GM12878 (cell line): ENCODE measurements around the gene CARD9. TPM values are rescaled to one million over a fixed set of nuclear protein-coding genes. Genes with fewer than 3 reads are reported as not detected.

ENCODE experiments used
- RAD21 ChIP-seq: IDR thresholded peaks from 2 replicates; pipeline ENCODE4 v1.6.1; 2011; ENCODE audit warnings: mild to moderate bottlenecking, low read depth, low read length, moderate library complexity; ENCODE audit not compliant: insufficient read depth
- ZNF274 ChIP-seq: IDR thresholded peaks from one replicate; pipeline ENCODE4 v1.8.0; 2011; ENCODE audit not compliant: insufficient read length, insufficient read depth
- polyA plus RNA-seq, 11 experiments: library from polyadenylated mRNA; depleted of rRNA in 4 of 11; unstranded in 6 of 11; stranded (reverse) in 5 of 11; fragments of >200 nt; fragmentation: Nextera tagmentation in 4 of 11; fragmentation: Illumina TruSeq in 1 of 11; extraction: Ambion mirVana in 4 of 11; extraction: Trizol in 1 of 11; gene quantifications; 1 replicate in 1 of 11; 2 replicates in 10 of 11; pipeline versions ENCODE4 v1.2.1 to v1.2.3, GENCODE V29; 2011 to 2016; ENCODE audit warnings: inconsistent platforms in 2 of 11, missing spikeins in 2 of 11, low read depth in 1 of 11
- total RNA-seq, 4 experiments: library from RNA; depleted of rRNA in 3 of 4; stranded (reverse); fragments of >200 nt in 3 of 4; fragmentation: Illumina TruSeq in 1 of 4; extraction: Trizol in 1 of 4; gene quantifications; 2 replicates each; pipeline versions ENCODE4 v1.2.1 to v1.2.3, GENCODE V29; 2013 to 2021
- TF ChIP-seq, protein P1 (sequence below): fragments of 450-650 bp; IDR thresholded peaks from 2 replicates; pipeline ENCODE4 v1.6.1; 2017; ENCODE audit warnings: low read depth, mild to moderate bottlenecking, moderate library complexity
- TF ChIP-seq, protein P2 (sequence below): fragments of 150-350 bp; IDR thresholded peaks from 2 replicates; pipeline ENCODE4 v1.6.1; 2016; ENCODE audit warnings: low read depth, low read length
- TF ChIP-seq, protein P3 (sequence below): IDR thresholded peaks from 2 replicates; pipeline ENCODE4 v1.6.1; 2012; ENCODE audit warnings: low read depth, low read length, improper control_type of control experiment

Gene CARD9
- total and polyA plus RNA-seq, 10 of the 15 experiments (the other 5 are each of a cell fraction or from before 2014, with no cell fraction given): 0.11 to 4.9 (median 1.8) TPM; not detected in 1

DNA sequence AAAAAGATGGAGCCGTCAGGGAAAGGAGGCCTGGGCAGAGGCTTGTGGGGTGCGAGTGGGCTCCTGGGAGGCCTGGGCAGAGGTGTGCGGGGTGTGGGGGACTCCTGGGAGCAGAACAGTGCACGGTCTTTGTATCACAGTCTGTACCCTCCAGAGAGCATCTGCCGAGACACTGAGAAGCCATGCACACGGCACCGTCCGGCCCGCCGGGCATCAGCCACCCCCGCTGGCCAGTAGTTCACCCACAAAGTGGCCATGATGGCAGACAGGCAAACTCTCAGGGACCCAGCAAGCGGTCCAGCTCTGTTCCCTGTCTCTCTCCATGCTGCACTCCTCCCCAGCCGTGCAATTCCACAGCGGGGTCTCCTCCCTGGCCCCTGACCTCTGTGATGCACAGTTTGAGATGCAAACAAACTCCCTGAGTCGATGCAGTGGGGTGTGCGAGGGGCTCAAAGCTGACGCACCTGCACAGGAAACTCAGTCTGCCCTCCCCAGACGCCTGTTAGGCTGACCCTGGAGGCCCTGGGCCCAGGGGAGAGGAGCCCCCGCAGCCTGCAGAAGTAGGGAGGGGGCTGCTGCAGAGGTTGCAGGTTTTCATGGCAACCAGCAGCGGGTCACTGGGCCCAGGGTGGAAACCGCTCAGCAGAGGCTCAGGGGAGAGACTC, 55.2 kb downstream of the CARD9 start (continued):
- TF ChIP-seq, protein P1, sequence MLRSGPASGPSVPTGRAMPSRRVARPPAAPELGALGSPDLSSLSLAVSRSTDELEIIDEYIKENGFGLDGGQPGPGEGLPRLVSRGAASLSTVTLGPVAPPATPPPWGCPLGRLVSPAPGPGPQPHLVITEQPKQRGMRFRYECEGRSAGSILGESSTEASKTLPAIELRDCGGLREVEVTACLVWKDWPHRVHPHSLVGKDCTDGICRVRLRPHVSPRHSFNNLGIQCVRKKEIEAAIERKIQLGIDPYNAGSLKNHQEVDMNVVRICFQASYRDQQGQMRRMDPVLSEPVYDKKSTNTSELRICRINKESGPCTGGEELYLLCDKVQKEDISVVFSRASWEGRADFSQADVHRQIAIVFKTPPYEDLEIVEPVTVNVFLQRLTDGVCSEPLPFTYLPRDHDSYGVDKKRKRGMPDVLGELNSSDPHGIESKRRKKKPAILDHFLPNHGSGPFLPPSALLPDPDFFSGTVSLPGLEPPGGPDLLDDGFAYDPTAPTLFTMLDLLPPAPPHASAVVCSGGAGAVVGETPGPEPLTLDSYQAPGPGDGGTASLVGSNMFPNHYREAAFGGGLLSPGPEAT: no peak
- TF ChIP-seq, protein P2, sequence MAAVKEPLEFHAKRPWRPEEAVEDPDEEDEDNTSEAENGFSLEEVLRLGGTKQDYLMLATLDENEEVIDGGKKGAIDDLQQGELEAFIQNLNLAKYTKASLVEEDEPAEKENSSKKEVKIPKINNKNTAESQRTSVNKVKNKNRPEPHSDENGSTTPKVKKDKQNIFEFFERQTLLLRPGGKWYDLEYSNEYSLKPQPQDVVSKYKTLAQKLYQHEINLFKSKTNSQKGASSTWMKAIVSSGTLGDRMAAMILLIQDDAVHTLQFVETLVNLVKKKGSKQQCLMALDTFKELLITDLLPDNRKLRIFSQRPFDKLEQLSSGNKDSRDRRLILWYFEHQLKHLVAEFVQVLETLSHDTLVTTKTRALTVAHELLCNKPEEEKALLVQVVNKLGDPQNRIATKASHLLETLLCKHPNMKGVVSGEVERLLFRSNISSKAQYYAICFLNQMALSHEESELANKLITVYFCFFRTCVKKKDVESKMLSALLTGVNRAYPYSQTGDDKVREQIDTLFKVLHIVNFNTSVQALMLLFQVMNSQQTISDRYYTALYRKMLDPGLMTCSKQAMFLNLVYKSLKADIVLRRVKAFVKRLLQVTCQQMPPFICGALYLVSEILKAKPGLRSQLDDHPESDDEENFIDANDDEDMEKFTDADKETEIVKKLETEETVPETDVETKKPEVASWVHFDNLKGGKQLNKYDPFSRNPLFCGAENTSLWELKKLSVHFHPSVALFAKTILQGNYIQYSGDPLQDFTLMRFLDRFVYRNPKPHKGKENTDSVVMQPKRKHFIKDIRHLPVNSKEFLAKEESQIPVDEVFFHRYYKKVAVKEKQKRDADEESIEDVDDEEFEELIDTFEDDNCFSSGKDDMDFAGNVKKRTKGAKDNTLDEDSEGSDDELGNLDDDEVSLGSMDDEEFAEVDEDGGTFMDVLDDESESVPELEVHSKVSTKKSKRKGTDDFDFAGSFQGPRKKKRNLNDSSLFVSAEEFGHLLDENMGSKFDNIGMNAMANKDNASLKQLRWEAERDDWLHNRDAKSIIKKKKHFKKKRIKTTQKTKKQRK: no peak
- TF ChIP-seq, protein P3, sequence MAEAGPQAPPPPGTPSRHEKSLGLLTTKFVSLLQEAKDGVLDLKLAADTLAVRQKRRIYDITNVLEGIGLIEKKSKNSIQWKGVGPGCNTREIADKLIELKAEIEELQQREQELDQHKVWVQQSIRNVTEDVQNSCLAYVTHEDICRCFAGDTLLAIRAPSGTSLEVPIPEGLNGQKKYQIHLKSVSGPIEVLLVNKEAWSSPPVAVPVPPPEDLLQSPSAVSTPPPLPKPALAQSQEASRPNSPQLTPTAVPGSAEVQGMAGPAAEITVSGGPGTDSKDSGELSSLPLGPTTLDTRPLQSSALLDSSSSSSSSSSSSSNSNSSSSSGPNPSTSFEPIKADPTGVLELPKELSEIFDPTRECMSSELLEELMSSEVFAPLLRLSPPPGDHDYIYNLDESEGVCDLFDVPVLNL: no peak
- TF ChIP-seq RAD21 (no peak), ZNF274 (no peak)
